ENCODE data around the gene OR2V2.

Gene OR2V2

GRCh38 chr5:181207214-181207959, 60.0 kb downstream of the OR2V2 start:
- DNase-seq (ENCODE audit: low spot score) = peak; percentile 72

- no peak for DNase-seq (ENCODE audit: low spot score)
Measured at GRCh38 chr5:181207960-181208253, 60.5 kb downstream of the OR2V2 start.
